Measurements from ENCODE around the gene CD36. TPM values are rescaled to one million over a fixed set of nuclear protein-coding genes. Genes with fewer than 3 reads are reported as not detected.

Gene CD36
- total RNA-seq, 1 experiment from 2014 or later, result 0.28 TPM

DNA sequence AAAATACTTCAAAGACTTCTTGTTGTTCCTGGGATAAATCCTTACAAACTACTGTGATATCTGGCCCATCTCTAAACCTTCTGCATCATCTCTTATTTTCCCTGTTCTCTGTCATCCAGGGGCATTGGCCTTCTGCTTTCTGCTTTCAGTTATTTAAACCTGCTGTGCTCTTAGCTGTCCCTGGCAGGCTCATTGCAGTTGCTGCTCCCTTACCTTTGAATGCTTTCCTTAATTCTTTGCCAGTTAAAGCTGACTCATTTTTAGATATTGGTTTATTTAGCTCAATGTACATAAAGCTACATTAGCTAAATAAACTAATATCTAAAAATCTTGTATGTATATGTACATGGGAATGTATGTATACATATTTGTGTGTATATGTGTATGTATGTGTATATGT is 40.6 kb upstream of the CD36 start:
- no peaks in the 10 kb centered on the region for H3K27me3 Mint-ChIP-seq (ENCODE audit: low read depth)
- Histone ChIP-seq H3K9me3 (ENCODE audit: control insufficient read depth, low read depth, low read length) (no peaks in the 10 kb centered on the region), H3K4ac (ENCODE audit: low read depth, low read length) (no peak overlapping the region), H3K9ac (ENCODE audit: extremely low read depth, insufficient read length, low read length) (no peak overlapping the region), H2AFZ (ENCODE audit: low read length) (no peak overlapping the region), H3K23me2 (ENCODE audit: insufficient read length, low read depth, low read length, poor library complexity, severe bottlenecking) (no peaks in the 10 kb centered on the region), H2BK20ac (ENCODE audit: low read depth, low read length, poor library complexity, severe bottlenecking) (no peak overlapping the region), H3K18ac (ENCODE audit: insufficient read length, low read depth, low read length) (no peak overlapping the region), H4K5ac (ENCODE audit: insufficient read length, low read depth, low read length) (no peak overlapping the region), H3K4me2 (ENCODE audit: insufficient read depth, insufficient read length, low read length) (no peak overlapping the region), H4K8ac (replicated peaks; ENCODE audit: insufficient read length, low read depth, low read length) (no peak overlapping the region), H4K20me1 (ENCODE audit: control insufficient read depth, insufficient read depth, insufficient read length) (no peaks in the 10 kb centered on the region), H4K91ac (ENCODE audit: insufficient read length, low read depth, low read length) (no peak overlapping the region), H3K56ac (ENCODE audit: insufficient read length, low read depth, low read length) (no peak overlapping the region), H2BK120ac (ENCODE audit: low read depth, low read length, poor library complexity, severe bottlenecking) (no peak overlapping the region), H3K27ac (ENCODE audit: insufficient read length, low read depth, low read length) (no peak overlapping the region), H3T11ph (ENCODE audit: low read length) (no peak overlapping the region), H3K23ac (ENCODE audit: insufficient read length, low read depth, low read length) (no peak overlapping the region), H2AK5ac (ENCODE audit: insufficient read length, low read length) (no peak overlapping the region), H3K14ac (ENCODE audit: insufficient read depth, low read length) (no peak overlapping the region), H2BK15ac (ENCODE audit: low read depth, low read length) (no peak overlapping the region), H2BK5ac (ENCODE audit: insufficient read length, low read length) (no peak overlapping the region), H3K27me3 (ENCODE audit: insufficient read depth, low read length) (no peaks in the 10 kb centered on the region), H2BK12ac (ENCODE audit: insufficient read length, low read depth, low read length) (no peak overlapping the region), H3K4me1 (ENCODE audit: insufficient read depth, low read length) (no peaks in the 10 kb centered on the region), H3K79me1 (ENCODE audit: insufficient read depth, low read depth, low read length, poor library complexity, severe bottlenecking) (no peaks in the 10 kb centered on the region), H3K79me2 (ENCODE audit: insufficient read depth, low read length) (no peaks in the 10 kb centered on the region)
- TF ChIP-seq, protein P1, sequence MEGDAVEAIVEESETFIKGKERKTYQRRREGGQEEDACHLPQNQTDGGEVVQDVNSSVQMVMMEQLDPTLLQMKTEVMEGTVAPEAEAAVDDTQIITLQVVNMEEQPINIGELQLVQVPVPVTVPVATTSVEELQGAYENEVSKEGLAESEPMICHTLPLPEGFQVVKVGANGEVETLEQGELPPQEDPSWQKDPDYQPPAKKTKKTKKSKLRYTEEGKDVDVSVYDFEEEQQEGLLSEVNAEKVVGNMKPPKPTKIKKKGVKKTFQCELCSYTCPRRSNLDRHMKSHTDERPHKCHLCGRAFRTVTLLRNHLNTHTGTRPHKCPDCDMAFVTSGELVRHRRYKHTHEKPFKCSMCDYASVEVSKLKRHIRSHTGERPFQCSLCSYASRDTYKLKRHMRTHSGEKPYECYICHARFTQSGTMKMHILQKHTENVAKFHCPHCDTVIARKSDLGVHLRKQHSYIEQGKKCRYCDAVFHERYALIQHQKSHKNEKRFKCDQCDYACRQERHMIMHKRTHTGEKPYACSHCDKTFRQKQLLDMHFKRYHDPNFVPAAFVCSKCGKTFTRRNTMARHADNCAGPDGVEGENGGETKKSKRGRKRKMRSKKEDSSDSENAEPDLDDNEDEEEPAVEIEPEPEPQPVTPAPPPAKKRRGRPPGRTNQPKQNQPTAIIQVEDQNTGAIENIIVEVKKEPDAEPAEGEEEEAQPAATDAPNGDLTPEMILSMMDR (conservative IDR thresholded peaks at IDR 0.05), result no peak
- H3K27ac Mint-ChIP-seq, result no peak overlapping the region
- H3K4me1 Mint-ChIP-seq, result no peaks in the 10 kb centered on the region
- no peaks in the 10 kb centered on the region for H3K9me3 Mint-ChIP-seq
- H3K36me3 Mint-ChIP-seq (ENCODE audit: insufficient read depth in 1 of 3, low read depth in 3 of 3), result no peaks in the 10 kb centered on the region
- H3K4me3 Mint-ChIP-seq, result no peak overlapping the region
- no peak for DNase-seq

All from H9 (cell line).